MCF 10A (cell line): ENCODE data around the gene AMELX. TPM values are rescaled to one million over a fixed set of nuclear protein-coding genes. Genes with fewer than 3 reads are reported as not detected.

ENCODE experiments used
- BruUV-seq: library from RNA; stranded (reverse); fragments of 400-500 nt; replicated peaks from 2 replicates; lab custom pipeline; 2021; lab: Mats Ljungman, UMichigan
- CTCF ChIA-PET: fragments of 300-600 bp; sonication (Branson Sonifier 250); formaldehyde crosslinking; extraction: SDS; loops from one replicate; lab custom pipeline; 2021; ENCODE audit warnings: antibody characterized with exemption, inconsistent platforms; lab: Yijun Ruan, JAX
- POLR2A ChIA-PET: fragments of 300-600, 350-650 bp; sonication (Branson Sonifier 250); formaldehyde crosslinking; extraction: SDS; loops from one replicate; lab custom pipeline; 2020; ENCODE audit warnings: antibody characterized with exemption, inconsistent platforms; lab: Yijun Ruan, JAX
- DNase-seq: peaks from one replicate; pipeline ENCODE4 v3.0.0-alpha.2; 2018; ENCODE audit not compliant: unreplicated experiment
- H3K27ac Mint-ChIP-seq: one replicate; pipeline ENCODE4 v1.8.0; 2022; ENCODE audit warnings: mild to moderate bottlenecking, low read depth, mixed read lengths; ENCODE audit not compliant: unreplicated experiment
- H3K27me3 Mint-ChIP-seq: one replicate; pipeline ENCODE4 v1.8.0; 2022; ENCODE audit warnings: mixed read lengths; ENCODE audit not compliant: insufficient read depth, unreplicated experiment
- H3K36me3 Mint-ChIP-seq: one replicate; pipeline ENCODE4 v1.8.0; 2022; ENCODE audit warnings: mild to moderate bottlenecking, moderate library complexity, mixed read lengths; ENCODE audit not compliant: insufficient read depth, unreplicated experiment
- H3K4me1 Mint-ChIP-seq: one replicate; pipeline ENCODE4 v1.8.0; 2022; ENCODE audit warnings: mixed read lengths; ENCODE audit not compliant: insufficient read depth, unreplicated experiment
- H3K4me3 Mint-ChIP-seq: one replicate; pipeline ENCODE4 v1.8.0; 2022; ENCODE audit warnings: mild to moderate bottlenecking, moderate library complexity, mixed read lengths; ENCODE audit not compliant: unreplicated experiment
- H3K9me3 Mint-ChIP-seq: one replicate; pipeline ENCODE4 v1.8.0; 2022; ENCODE audit warnings: mixed read lengths; ENCODE audit not compliant: unreplicated experiment
- intact Hi-C: fragments of 100-400 bp; cut with micrococcal nuclease; formaldehyde crosslinking; loops from 2 replicates; pipeline ENCODE4 v1.14.1; 2022
- total RNA-seq: library from RNA; stranded (reverse); gene quantifications from 2 replicates; pipeline ENCODE4 v1.2.3, GENCODE V29; 2022
- TF ChIP-seq, protein P1 (sequence below): fragments of 200-600 bp; IDR thresholded peaks from one replicate; pipeline ENCODE4 v1.8.0; 2022; ENCODE audit warnings: antibody characterized with exemption, mild to moderate bottlenecking; ENCODE audit not compliant: unreplicated experiment

The AMELX gene
- total RNA-seq, 1 experiment from 2014 or later, result not detected

- BruUV-seq, result no TSS peak
- CTCF ChIA-PET, result no interaction called here
- no peak for DNase-seq
- TF ChIP-seq, protein P1, sequence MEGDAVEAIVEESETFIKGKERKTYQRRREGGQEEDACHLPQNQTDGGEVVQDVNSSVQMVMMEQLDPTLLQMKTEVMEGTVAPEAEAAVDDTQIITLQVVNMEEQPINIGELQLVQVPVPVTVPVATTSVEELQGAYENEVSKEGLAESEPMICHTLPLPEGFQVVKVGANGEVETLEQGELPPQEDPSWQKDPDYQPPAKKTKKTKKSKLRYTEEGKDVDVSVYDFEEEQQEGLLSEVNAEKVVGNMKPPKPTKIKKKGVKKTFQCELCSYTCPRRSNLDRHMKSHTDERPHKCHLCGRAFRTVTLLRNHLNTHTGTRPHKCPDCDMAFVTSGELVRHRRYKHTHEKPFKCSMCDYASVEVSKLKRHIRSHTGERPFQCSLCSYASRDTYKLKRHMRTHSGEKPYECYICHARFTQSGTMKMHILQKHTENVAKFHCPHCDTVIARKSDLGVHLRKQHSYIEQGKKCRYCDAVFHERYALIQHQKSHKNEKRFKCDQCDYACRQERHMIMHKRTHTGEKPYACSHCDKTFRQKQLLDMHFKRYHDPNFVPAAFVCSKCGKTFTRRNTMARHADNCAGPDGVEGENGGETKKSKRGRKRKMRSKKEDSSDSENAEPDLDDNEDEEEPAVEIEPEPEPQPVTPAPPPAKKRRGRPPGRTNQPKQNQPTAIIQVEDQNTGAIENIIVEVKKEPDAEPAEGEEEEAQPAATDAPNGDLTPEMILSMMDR, result no peak
- Mint-ChIP-seq H3K27ac (no peak overlapping the region), H3K9me3 (no peaks in the 10 kb centered on the region), H3K4me3 (no peak overlapping the region), H3K27me3 (peaks cover 25% of the 10 kb centered on the region), H3K36me3 (no peaks in the 10 kb centered on the region), H3K4me1 (no peaks in the 10 kb centered on the region)
- POLR2A ChIA-PET, result no interaction called here
- intact Hi-C loops, result no loop called here
Measured at GRCh38 chrX:11265352-11265751, 27.9 kb upstream of the AMELX start.

- Mint-ChIP-seq H3K4me3 (no peak overlapping the region), H3K36me3 (no peaks in the 10 kb centered on the region), H3K4me1 (no peaks in the 10 kb centered on the region), H3K9me3 (no peaks in the 10 kb centered on the region), H3K27ac (no peak overlapping the region), H3K27me3 (peaks cover 32% of the 10 kb centered on the region)
- TF ChIP-seq, protein P1, result no peak
- no TSS peak for BruUV-seq
- intact Hi-C loops, result no loop called here
- no peak for DNase-seq
- POLR2A ChIA-PET, result no interaction called here
- CTCF ChIA-PET, result no interaction called here
Measured at GRCh38 chrX:11266573-11267003, 26.6 kb upstream of the AMELX start.

GRCh38 chrX:11267425-11267824 is 25.8 kb upstream of the AMELX start:
- ChIA-PET CTCF (no interaction called here), POLR2A (no interaction called here)
- DNase-seq, result no peak
- peaks cover 38% of the 10 kb centered on the region for H3K27me3 Mint-ChIP-seq
- no peaks in the 10 kb centered on the region for H3K9me3 Mint-ChIP-seq
- TF ChIP-seq, protein P1, result no peak
- no peak overlapping the region for H3K27ac Mint-ChIP-seq
- no peaks in the 10 kb centered on the region for H3K4me1 Mint-ChIP-seq
- H3K4me3 Mint-ChIP-seq, result no peak overlapping the region
- BruUV-seq, result no TSS peak
- no peaks in the 10 kb centered on the region for H3K36me3 Mint-ChIP-seq
- intact Hi-C loops, result no loop called here

DNA sequence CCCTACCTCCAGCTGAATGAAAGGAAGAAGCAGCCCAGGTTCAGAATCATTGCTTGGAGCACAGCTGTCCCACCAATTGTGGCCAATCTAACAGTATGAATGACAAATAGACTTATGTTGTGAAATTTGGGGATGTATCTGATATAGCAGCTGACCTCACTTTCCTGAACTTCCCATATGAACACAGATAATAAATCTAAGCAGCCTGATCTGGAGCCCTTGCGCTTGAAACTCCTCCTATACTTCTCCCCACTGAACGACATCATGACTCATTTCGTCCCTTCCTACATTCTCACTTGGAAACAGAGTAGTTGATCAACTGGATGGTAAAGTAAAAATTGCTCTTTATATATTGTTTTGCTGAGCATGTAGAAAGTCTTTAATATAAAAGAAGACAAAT is 24.2 kb upstream of the AMELX start:
- CTCF ChIA-PET, result no interaction called here
- no peaks in the 10 kb centered on the region for H3K36me3 Mint-ChIP-seq
- no peaks in the 10 kb centered on the region for H3K9me3 Mint-ChIP-seq
- no peak overlapping the region for H3K27ac Mint-ChIP-seq
- H3K4me1 Mint-ChIP-seq, result no peaks in the 10 kb centered on the region
- H3K4me3 Mint-ChIP-seq, result no peak overlapping the region
- intact Hi-C loops, result no loop called here
- peaks cover 43% of the 10 kb centered on the region for H3K27me3 Mint-ChIP-seq
- DNase-seq, result no peak
- POLR2A ChIA-PET, result no interaction called here
- TF ChIP-seq, protein P1, result no peak
- BruUV-seq, result no TSS peak
